ENCODE measurements around the gene CR1.
"Not testable (repeated sequence)": the region's sequence is repeated elsewhere in the genome, so short reads cannot be mapped to it uniquely, and the experiment has no call there.

CR1 gene

GRCh38 chr1:207654320-207654719 lies 158.4 kb downstream of the CR1 start:
- H3K4me1 Mint-ChIP-seq, result no peaks in the 10 kb centered on the region
- no peaks in the 10 kb centered on the region for H3K36me3 Mint-ChIP-seq (ENCODE audit: low read depth)
- peaks cover 6% of the 10 kb centered on the region for H3K27me3 Mint-ChIP-seq (ENCODE audit: low read depth)
- TF ChIP-seq, protein P1, sequence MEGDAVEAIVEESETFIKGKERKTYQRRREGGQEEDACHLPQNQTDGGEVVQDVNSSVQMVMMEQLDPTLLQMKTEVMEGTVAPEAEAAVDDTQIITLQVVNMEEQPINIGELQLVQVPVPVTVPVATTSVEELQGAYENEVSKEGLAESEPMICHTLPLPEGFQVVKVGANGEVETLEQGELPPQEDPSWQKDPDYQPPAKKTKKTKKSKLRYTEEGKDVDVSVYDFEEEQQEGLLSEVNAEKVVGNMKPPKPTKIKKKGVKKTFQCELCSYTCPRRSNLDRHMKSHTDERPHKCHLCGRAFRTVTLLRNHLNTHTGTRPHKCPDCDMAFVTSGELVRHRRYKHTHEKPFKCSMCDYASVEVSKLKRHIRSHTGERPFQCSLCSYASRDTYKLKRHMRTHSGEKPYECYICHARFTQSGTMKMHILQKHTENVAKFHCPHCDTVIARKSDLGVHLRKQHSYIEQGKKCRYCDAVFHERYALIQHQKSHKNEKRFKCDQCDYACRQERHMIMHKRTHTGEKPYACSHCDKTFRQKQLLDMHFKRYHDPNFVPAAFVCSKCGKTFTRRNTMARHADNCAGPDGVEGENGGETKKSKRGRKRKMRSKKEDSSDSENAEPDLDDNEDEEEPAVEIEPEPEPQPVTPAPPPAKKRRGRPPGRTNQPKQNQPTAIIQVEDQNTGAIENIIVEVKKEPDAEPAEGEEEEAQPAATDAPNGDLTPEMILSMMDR (IDR thresholded peaks at IDR 0.05; ENCODE audit: unreplicated experiment in 3 of 3), result peak in 1 of 3 experiments; percentile 37
- no peak overlapping the region for H3K27ac Mint-ChIP-seq
- H3K4me3 Mint-ChIP-seq, result no peak overlapping the region
- no peaks in the 10 kb centered on the region for H3K9me3 Mint-ChIP-seq

DNA sequence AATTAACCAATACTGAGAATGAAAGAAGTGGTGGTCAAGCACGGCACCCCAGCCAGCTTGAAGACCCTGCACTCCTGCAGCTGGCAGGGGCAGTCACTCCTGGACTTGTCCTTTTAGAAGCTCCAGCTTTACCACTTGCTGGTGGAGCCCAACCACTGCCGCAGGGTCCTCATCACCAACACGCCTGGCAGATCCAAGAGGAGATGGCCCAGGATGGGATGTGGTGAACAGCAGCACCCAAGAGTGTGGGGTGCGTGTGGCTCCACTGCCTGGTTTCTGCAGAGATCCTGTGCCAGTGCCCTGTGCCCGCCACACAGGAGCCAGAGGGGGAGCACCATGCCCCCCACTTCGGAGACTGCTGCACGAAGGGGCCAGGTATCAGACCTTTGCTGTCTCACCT lies 162.5 kb downstream of the CR1 start:
- peaks cover 6% of the 10 kb centered on the region for H3K27me3 Mint-ChIP-seq (ENCODE audit: low read depth)
- H3K4me3 Mint-ChIP-seq, result no peak overlapping the region

GRCh38 chr1:207658904-207659485 lies 163.0 kb downstream of the CR1 start:
- Mint-ChIP-seq H3K27ac (no peak overlapping the region), H3K9me3 (peaks cover 10% of the 10 kb centered on the region), H3K27me3 (ENCODE audit: low read depth) (peaks cover 6% of the 10 kb centered on the region), H3K36me3 (ENCODE audit: low read depth) (peaks cover 6% of the 10 kb centered on the region), H3K4me1 (no peaks in the 10 kb centered on the region), H3K4me3 (no peak overlapping the region)
- TF ChIP-seq, protein P1 (IDR thresholded peaks at IDR 0.05; ENCODE audit: unreplicated experiment in 3 of 3), result no peak

More for the DNA sequence above, 162.5 kb downstream of the CR1 start:
- Mint-ChIP-seq H3K27ac (no peak overlapping the region), H3K4me1 (no peaks in the 10 kb centered on the region), H3K9me3 (peaks cover 5% of the 10 kb centered on the region), H3K36me3 (ENCODE audit: low read depth) (no peaks in the 10 kb centered on the region)
- TF ChIP-seq, protein P1 (IDR thresholded peaks at IDR 0.05; ENCODE audit: unreplicated experiment in 3 of 3), result no peak

DNA sequence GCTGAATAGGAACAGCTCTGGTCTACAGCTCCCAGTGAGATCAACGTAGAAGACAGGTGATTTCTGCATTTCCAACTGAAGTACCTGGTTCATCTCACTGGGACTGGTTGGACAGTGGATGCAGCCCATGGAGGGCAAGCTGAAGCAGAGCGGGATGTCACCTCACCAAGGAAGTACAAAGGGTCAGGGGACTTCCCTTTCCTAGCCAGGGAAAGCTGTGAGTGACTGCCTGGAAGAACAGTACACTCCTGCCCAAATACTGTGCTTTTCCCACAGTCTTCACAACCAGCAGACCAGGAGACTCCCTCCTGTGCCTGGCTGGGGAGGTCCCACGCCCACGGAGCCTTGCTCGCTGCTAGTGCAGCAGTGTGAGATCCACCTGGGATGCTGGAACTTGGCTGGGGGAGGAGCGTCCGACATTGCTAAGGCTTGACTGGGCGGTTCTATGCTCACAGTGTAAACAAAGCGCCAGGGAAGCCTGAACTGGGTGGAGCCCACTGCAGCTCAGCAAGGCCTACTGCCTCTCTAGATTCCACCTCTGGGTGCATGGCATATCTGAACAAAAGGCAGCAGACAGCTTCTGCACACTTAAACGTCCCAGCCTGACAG lies 163.7 kb downstream of the CR1 start:
- no peak overlapping the region for H3K4me3 Mint-ChIP-seq

DNA sequence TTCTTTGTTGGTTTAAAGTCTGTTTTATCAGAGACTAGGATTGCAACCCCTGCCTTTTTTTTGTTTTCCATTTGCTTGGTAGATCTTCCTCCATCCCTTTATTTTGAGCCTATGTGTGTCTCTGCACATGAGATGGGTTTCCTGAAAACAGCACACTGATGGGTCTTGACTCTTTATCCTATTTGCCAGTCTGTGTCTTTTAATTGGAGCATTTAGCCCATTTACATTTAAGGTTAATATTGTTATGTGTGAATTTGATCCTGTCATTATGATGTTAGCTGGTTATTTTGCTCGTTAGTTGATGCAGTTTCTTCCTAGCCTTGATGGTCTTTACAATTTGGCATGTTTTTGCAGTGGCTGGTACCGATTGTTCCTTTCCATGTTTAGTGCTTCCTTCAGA lies 165.5 kb downstream of the CR1 start:
- not testable (repeated sequence) for H3K27me3 Mint-ChIP-seq (ENCODE audit: low read depth); H3K27ac Mint-ChIP-seq; H3K4me1 Mint-ChIP-seq; H3K36me3 Mint-ChIP-seq (ENCODE audit: low read depth); H3K4me3 Mint-ChIP-seq
- peaks cover 22% of the 10 kb centered on the region for H3K9me3 Mint-ChIP-seq

More for the DNA sequence above, 163.7 kb downstream of the CR1 start:
- Mint-ChIP-seq H3K9me3 (peaks cover 15% of the 10 kb centered on the region), H3K36me3 (ENCODE audit: low read depth) (peaks cover 6% of the 10 kb centered on the region), H3K4me1 (no peaks in the 10 kb centered on the region), H3K27ac (no peak overlapping the region), H3K27me3 (ENCODE audit: low read depth) (peaks cover 8% of the 10 kb centered on the region)
- TF ChIP-seq, protein P1 (IDR thresholded peaks at IDR 0.05; ENCODE audit: unreplicated experiment in 3 of 3), result no peak

DNA sequence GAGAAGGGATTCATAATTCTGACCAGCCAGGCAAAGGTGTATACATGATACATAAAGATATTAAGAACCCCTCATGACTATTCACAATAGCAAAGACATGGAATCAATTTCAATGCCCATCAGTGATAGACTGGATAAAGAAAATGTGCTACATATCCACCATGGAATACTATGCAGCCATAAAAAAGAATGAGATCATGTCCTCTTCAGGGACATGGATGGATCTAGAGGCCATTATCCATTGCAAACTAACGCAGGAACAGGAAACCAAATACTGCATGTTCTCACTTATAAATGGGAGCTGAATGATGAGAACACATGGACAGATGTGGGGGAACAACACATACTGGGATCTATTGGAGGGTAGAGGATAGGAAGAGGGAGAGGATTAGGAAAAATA lies 170.4 kb downstream of the CR1 start:
- Mint-ChIP-seq H3K27ac (no peak overlapping the region), H3K27me3 (ENCODE audit: low read depth) (peaks cover 49% of the 10 kb centered on the region), H3K4me3 (no peak overlapping the region), H3K36me3 (ENCODE audit: low read depth) (peaks cover 6% of the 10 kb centered on the region), H3K9me3 (peaks cover 31% of the 10 kb centered on the region), H3K4me1 (no peaks in the 10 kb centered on the region)
- TF ChIP-seq, protein P1 (IDR thresholded peaks at IDR 0.05; ENCODE audit: unreplicated experiment in 3 of 3), result no peak

Measured in nephron (organoid).